GM18858 (cell line): ENCODE measurements around the gene HS6ST2.

ENCODE experiments used
- ATAC-seq: cut with Tn5 transposase; IDR thresholded peaks from one replicate; pipeline ENCODE4 v1.9.1; 2021; ENCODE audit not compliant: unreplicated experiment

The HS6ST2 gene

GRCh38 chrX:132853040-132853439, 105.4 kb downstream of the HS6ST2 start:
- ATAC-seq, result no peak

GRCh38 chrX:132848296-132848970, 110.0 kb downstream of the HS6ST2 start:
- no peak for ATAC-seq

GRCh38 chrX:132843363-132843762, 115.1 kb downstream of the HS6ST2 start:
- ATAC-seq, result no peak

DNA sequence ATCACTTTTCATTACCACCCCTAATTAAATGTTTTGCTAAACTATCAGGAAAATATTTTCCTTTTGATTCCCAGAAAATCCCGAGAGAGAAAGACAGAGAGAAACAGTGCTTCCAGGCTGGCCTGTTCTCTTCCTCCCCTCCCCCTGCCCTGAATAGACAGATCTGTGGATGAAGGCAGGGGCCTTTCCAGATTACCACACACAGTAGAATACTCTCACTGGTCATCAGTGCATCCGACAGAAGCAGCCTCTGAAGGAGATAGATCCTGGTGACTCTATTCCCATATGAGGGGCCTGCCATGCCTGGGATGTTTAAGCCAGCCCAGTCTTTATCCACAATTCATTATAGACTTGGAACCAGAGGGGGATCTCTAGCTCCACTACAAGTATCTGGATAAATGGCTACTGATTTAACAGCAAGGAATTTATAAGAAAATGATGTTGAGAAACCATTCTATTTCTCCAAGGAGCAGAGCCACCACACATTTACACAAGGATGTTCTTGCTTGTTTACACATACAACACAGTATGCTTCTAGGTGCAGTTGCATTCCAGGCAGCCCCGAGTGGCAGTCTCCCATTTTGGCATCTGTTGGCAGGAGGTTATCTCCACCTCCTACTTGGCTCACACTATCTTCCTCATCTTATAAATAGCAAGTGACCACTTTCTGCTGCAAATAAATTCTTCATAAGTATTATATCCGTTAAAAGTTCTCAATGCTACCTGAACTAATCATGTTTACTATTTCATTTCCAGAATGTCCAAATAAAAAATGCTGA, 115.8 kb downstream of the HS6ST2 start:
- ATAC-seq, result no peak

DNA sequence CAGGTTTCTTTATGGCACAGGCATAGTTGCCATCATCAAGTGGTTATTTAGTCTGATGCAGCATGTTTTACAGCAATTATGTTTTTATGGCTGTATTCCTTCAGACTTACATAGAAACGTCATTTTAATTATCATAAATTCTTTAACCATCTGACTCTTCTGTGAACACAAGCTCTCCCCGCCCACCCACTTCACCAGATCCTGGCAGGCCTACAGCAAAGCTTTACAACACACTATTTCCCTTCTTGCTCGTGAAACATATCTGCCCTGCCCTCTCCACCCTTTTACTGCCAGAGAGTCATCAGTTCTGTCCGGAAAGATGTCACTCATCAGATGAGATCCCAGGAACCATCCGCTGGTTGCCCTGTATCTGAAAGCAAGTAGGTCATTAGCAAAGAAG, 120.5 kb downstream of the HS6ST2 start:
- ATAC-seq, result no peak

DNA sequence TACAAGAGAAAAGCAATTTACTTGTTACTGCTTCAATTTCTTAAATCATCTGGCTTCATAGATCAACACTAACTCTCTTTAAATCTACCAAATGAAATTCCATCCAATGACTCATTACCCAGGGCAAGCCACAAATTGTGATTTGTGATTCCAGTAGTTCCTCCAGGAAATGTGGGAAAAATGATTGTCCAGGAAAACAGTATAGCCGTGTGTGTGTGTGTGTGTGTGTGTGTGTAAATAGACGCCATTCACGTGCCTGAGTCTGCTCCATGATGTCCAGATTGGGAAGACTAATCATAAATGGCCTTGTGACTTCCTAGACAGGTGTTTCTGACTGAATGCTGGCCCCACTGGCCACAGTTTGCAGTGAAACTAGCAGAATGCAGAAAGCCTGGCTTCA, 121.3 kb downstream of the HS6ST2 start:
- ATAC-seq, result no peak

DNA sequence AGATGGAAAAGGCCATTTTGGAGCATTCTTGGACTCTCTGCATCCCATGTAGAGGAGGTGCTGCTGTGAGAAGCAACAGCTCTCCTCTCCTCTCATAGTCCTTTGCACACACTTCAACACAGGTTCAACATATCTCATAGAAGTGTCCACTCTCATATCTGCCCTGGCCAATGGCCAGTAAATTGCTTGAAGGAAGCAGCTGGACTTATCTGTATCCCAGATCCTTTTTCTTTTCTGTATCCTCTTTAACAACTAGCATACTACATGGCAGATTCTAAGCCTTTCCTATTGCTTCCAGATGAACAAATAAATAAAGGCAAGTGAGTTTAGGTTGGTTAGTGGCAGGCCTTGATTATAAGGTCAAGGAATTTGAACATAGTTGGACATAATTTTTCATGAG, 122.0 kb downstream of the HS6ST2 start:
- no peak for ATAC-seq

- ATAC-seq, result no peak
These were observed 123.7 kb downstream of the HS6ST2 start for GRCh38 chrX:132834741-132835140.

- no peak for ATAC-seq
These were observed 124.3 kb downstream of the HS6ST2 start for GRCh38 chrX:132834109-132834508.

DNA sequence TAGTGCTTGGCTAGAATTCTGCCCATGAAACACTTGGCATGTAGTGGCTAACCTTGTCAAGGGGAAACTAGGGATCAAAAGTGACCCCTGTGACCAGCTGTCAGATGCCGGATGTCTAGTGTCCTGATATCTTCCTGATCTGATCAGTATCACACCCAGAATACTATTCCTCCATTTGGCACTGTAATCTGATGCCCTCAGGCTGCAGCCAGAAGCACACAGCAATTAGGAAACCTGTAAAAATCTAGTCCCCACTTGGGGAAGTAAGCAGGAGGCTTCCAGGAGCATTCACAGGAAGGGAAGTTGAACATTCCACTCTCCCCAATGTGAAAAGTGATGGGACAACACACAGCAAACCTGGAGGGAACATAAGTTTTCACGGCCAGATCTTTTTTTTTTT, 125.1 kb downstream of the HS6ST2 start:
- no peak for ATAC-seq

DNA sequence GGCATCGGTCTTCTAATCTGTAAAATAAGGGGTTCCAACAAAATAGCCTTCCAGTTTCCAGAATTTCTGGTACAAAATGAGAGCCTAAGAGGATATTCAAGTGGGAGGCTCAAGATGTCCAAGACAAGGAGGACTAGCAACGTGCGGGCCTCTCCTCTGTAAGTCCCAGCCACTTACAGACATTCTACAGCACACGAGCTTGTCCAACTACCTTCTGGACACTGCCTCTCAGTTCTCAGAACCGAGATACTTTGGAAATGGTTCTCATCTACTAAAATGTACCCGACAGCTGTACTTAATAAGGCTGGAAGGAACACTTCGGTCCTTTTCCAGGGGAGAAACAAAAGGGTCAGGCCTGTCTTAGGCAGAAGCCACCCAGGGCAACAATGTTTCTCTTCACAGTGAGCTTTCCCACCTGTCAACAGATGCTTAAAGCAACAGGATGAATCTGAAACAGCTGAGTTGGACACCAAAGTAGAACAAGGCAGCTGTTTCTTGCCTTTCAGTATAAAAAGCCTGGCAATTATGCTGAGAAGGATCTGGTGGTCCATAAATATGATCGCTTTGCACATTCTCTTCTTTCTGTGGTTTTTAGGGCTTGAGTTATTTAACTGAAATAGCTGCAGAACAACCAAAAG, 127.0 kb downstream of the HS6ST2 start:
- no peak for ATAC-seq

GRCh38 chrX:132822634-132823012, 135.8 kb downstream of the HS6ST2 start:
- ATAC-seq, result no peak

GRCh38 chrX:132821974-132822633, 136.3 kb downstream of the HS6ST2 start:
- no peak for ATAC-seq

DNA sequence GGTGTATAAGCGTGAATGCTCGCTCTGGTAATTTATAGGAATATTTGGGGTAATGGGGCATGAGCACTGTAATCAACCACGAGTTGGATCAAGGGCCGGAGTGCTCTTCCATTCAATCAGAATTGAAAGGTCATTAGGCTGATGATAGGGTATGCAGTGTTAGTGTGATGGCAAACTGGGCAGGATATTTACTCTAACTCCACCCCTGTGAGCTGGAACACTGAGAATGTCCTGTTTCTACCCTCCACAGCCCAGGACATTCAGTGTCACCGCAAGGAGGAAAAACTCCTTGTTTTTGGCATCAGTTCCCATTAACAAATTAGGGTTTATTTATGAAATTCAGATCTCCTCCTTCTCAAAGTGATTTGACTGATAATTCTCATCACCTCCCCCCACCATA, 137.8 kb downstream of the HS6ST2 start:
- no peak for ATAC-seq

GRCh38 chrX:132819711-132820264, 138.6 kb downstream of the HS6ST2 start:
- ATAC-seq, result no peak

DNA sequence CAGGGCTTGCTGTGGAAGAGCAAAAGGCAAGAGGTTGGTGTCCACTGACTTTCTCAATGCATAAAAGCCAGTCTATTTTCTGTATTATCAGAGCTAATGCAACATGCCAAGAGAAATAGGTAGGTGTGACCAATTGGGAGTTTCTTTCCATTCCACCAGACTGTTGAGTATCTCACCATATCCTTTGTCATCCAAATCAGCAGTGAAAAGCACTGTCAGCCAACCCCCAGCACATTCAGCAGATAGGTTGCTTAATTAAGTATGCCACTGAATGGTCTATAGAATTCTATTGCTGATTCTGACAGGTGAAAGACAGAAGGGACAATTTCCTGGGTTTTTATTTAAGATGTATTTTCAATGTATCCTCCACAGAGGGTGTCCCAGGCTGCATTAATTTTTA, 139.8 kb downstream of the HS6ST2 start:
- ATAC-seq, result no peak

- ATAC-seq, result no peak
These were observed 142.8 kb downstream of the HS6ST2 start for GRCh38 chrX:132815643-132816042.

DNA sequence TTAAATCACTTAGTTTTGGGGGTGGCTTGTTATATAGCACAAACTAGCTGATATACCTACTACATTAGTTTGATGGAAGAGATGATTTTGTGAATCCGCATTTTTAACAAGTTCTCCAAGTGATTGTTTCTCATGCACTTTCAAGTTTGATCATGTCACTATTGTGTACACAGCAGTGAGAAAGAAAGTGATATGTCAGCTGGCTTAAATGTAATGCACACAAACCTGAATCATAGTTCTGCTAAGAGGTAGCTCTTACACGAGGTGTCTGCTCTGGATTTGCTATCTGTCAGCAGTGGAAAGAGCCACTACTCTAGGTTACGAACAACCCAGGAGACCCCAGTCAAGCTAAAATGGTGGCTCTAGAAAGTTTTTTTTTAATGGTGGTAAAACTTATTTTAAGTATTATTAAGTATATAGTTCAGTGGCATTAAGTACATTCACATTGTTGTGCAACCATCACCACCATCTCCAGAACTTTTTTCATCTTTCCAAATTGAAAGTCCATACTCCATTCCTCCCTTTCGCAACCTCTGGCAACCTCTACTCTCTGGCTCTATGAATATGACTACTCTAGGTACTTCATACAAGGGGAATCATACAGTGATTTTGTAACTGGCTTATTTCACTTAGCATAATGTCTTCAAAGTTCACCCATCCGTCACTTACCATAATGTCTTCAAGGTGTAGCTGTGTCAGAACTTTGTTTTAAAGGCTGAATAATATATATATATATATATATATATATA, 147.3 kb downstream of the HS6ST2 start:
- ATAC-seq, result no peak

DNA sequence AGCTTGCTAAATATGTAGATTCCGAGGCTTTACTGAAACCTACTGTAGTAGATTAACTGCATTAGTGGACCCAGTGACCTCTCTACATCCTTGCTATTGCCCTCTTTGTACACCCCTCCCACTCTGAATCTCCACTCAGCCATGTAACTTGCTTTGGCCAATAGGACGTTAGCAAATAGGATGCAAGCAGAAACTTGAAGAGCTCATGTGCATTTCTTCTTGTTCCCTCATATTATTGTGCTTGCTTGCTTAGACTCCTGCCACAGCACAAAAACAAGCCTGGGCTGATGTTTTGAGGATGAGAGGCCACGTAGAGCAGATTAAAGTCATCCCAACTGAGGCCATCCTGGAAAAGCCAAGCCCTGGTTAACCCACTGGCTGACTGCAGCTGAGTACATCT, 147.9 kb downstream of the HS6ST2 start:
- no peak for ATAC-seq

DNA sequence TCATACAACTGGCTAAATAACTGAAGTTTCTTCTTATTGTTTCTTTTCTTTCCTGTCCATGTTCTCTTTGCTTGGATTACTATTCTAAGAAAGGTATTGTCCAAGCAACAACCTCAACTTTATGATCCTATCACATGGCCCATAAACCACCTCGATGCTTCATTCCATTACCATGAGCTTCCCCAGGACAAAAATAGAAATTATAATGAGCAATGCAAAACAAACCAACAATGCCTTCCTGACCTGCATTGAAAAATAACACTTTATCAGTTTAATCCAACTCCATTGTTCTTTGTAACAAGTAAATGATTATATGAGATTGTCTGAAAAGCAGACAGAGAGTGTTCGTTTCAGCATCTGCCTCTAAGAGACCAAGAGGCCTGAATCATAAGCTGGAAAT, 148.8 kb downstream of the HS6ST2 start:
- ATAC-seq, result no peak
